Neural cell (in vitro differentiated cells): Measurements from ENCODE around the gene APOL4.

Experiments used
- CTCF ChIP-seq: fragments of 450-650 bp; IDR thresholded peaks from 2 replicates; pipeline ENCODE4 v1.5.1; 2014; ENCODE audit warnings: antibody characterized with exemption, mild to moderate bottlenecking, moderate library complexity; ENCODE audit not compliant: poor library complexity, severe bottlenecking
- EP300 ChIP-seq: fragments of 450-650 bp; conservative IDR thresholded peaks from 2 replicates; pipeline ENCODE4 v1.6.1; 2014; ENCODE audit warnings: antibody characterized with exemption, mild to moderate bottlenecking, moderate library complexity; ENCODE audit not compliant: poor library complexity, severe bottlenecking
- EZH2 ChIP-seq: fragments of 200-600, 300-800 bp; shearing (Covaris generic), sonication (generic); IDR thresholded peaks from 2 replicates; pipeline ENCODE4 v1.6.1; 2014; ENCODE audit warnings: antibody characterized with exemption, low read length, borderline replicate concordance, mild to moderate bottlenecking; ENCODE audit not compliant: insufficient read depth, poor library complexity, severe bottlenecking
- MXI1 ChIP-seq: fragments of 450-650 bp; conservative IDR thresholded peaks from 2 replicates; pipeline ENCODE4 v1.6.1; 2014; ENCODE audit warnings: antibody characterized with exemption, mild to moderate bottlenecking; ENCODE audit not compliant: poor library complexity, severe bottlenecking
- POLR2AphosphoS5 ChIP-seq: IDR thresholded peaks from 2 replicates; pipeline ENCODE4 v1.6.1; 2012
- RAD21 ChIP-seq: fragments of 450-650 bp; conservative IDR thresholded peaks from 2 replicates; pipeline ENCODE4 v1.6.1; 2014; ENCODE audit warnings: antibody characterized with exemption, mild to moderate bottlenecking, moderate library complexity
- REST ChIP-seq: IDR thresholded peaks from 2 replicates; pipeline ENCODE4 v1.6.1; 2012; ENCODE audit warnings: borderline replicate concordance
- SMC3 ChIP-seq: fragments of 450-650 bp; conservative IDR thresholded peaks from 2 replicates; pipeline ENCODE4 v1.6.1; 2014; ENCODE audit warnings: antibody characterized with exemption, mild to moderate bottlenecking, moderate library complexity; ENCODE audit not compliant: poor library complexity

GRCh38 chr22:36145881-36146280 is 55.7 kb downstream of the APOL4 start:
- no peak for TF ChIP-seq CTCF
- TF ChIP-seq EZH2 = no peak
- TF ChIP-seq EP300 = no peak
- TF ChIP-seq RAD21 = no peak
- no peak for TF ChIP-seq SMC3
- TF ChIP-seq REST = no peak
- no peak for TF ChIP-seq POLR2AphosphoS5
- TF ChIP-seq MXI1 = no peak
